Endodermal cell (in vitro differentiated cells): ENCODE results near the gene BRICD5. TPM values are rescaled to one million over a fixed set of nuclear protein-coding genes. Genes with fewer than 3 reads are reported as not detected.

Source experiments
- DNase-seq: peaks from one replicate; pipeline ENCODE4 v3.0.0-alpha.2; 2017
- H3K27ac ChIP-seq: 2 replicates; pipeline ENCODE4 v1.5.1; 2013; ENCODE audit warnings: mild to moderate bottlenecking, low read depth, low read length, moderate library complexity
- H3K27me3 ChIP-seq: 2 replicates; pipeline ENCODE4 v1.6.1; 2013; ENCODE audit warnings: mild to moderate bottlenecking, low read length, moderate library complexity; ENCODE audit not compliant: insufficient read depth, control insufficient read depth, poor library complexity, severe bottlenecking
- H3K36me3 ChIP-seq: 2 replicates; pipeline ENCODE4 v1.7.0; 2013; ENCODE audit warnings: mild to moderate bottlenecking, low read length, moderate library complexity; ENCODE audit not compliant: control insufficient read depth, insufficient read depth
- H3K4me1 ChIP-seq: one replicate; pipeline ENCODE4 v1.7.0; 2013; ENCODE audit warnings: low read length; ENCODE audit not compliant: control insufficient read depth, insufficient read depth
- H3K4me3 ChIP-seq: 2 replicates; pipeline ENCODE4 v1.5.1; 2013; ENCODE audit warnings: mild to moderate bottlenecking, low read length, moderate library complexity
- H3K9ac ChIP-seq: 2 replicates; pipeline ENCODE4 v1.6.1; 2013; ENCODE audit warnings: mild to moderate bottlenecking, low read length, moderate library complexity; ENCODE audit not compliant: poor library complexity, severe bottlenecking; ENCODE audit errors: extremely low read depth
- H3K9me3 ChIP-seq: 2 replicates; pipeline ENCODE4 v1.6.1; 2013; ENCODE audit warnings: mild to moderate bottlenecking, low read length, moderate library complexity; ENCODE audit not compliant: control insufficient read depth
- H3K27ac Mint-ChIP-seq: 2 replicates; pipeline ENCODE4 v1.8.0; 2020; ENCODE audit warnings: mixed read lengths
- H3K27me3 Mint-ChIP-seq: 2 replicates; pipeline ENCODE4 v1.8.0; 2021; ENCODE audit warnings: mild to moderate bottlenecking, mixed read lengths; ENCODE audit not compliant: insufficient read depth
- H3K36me3 Mint-ChIP-seq: 2 replicates; pipeline ENCODE4 v1.8.0; 2020; ENCODE audit warnings: low read depth, mixed read lengths
- H3K4me1 Mint-ChIP-seq: 2 replicates; pipeline ENCODE4 v1.8.0; 2020; ENCODE audit warnings: mixed read lengths
- H3K4me3 Mint-ChIP-seq: 2 replicates; pipeline ENCODE4 v1.8.0; 2020; ENCODE audit warnings: mild to moderate bottlenecking, moderate library complexity, mixed read lengths
- H3K9me3 Mint-ChIP-seq: 2 replicates; pipeline ENCODE4 v1.8.0; 2020; ENCODE audit warnings: mild to moderate bottlenecking, mixed read lengths
- CTCF ChIP-seq: fragments of 200-600 bp; sonication (generic); conservative IDR thresholded peaks from 2 replicates; pipeline ENCODE4 v1.5.0; 2021; ENCODE audit warnings: antibody characterized with exemption, mild to moderate bottlenecking
- WGBS, 2 experiments: methylation state at CpG; one replicate each; pipeline versions ENCODE4 v1.1.5 to v1.1.7; 2013; ENCODE audit warnings: missing lambda C conversion rate in 2 of 2, mixed read lengths in 1 of 2; ENCODE audit not compliant: insufficient coverage in 1 of 2, insufficient read length in 1 of 2; 5-methylcytosine and 5-hydroxymethylcytosine counted together
- total RNA-seq, 2 donors: library from RNA; stranded (reverse); fragmentation: NEBNext Ultra II Directional in 1 of 2; extraction: Animal tissue kit (Norgen Biotek cat#: 25700) in 1 of 2; gene quantifications; 2 replicates in 1 of 2; 3 replicates in 1 of 2; pipeline ENCODE4 v1.2.1, GENCODE V29; 2021

Gene BRICD5
- total RNA-seq, 2 donors from 2014 or later = 7.7 to 15.0 TPM

GRCh38 chr16:2228161-2228824 is 17.6 kb upstream of the BRICD5 start:
- Histone ChIP-seq H3K9ac (no peak overlapping the region), H3K27me3 (no peaks in the 10 kb centered on the region), H3K9me3 (no peaks in the 10 kb centered on the region), H3K4me3 (no peak overlapping the region), H3K4me1 (no peaks in the 10 kb centered on the region), H3K27ac (no peak overlapping the region), H3K36me3 (peaks cover 29% of the 10 kb centered on the region)
- Mint-ChIP-seq H3K9me3 (no peaks in the 10 kb centered on the region), H3K27me3 (no peaks in the 10 kb centered on the region), H3K27ac (no peak overlapping the region), H3K4me1 (peaks cover 4% of the 10 kb centered on the region), H3K4me3 (no peak overlapping the region), H3K36me3 (peaks cover 18% of the 10 kb centered on the region)
- no peak for TF ChIP-seq CTCF
- WGBS, 2 experiments = 95 to 97% methylated on average over 15 to 25 of the region's 25 CpGs
- DNase-seq = no peak

- no peaks in the 10 kb centered on the region for H3K9me3 Mint-ChIP-seq
- H3K36me3 Mint-ChIP-seq = peaks cover 17% of the 10 kb centered on the region
- H3K36me3 ChIP-seq = peaks cover 25% of the 10 kb centered on the region
- no peaks in the 10 kb centered on the region for H3K27me3 Mint-ChIP-seq
- H3K9me3 ChIP-seq = no peaks in the 10 kb centered on the region
- no peak overlapping the region for H3K27ac Mint-ChIP-seq
- no peak overlapping the region for H3K4me3 ChIP-seq
- no peak for TF ChIP-seq CTCF
- no peaks in the 10 kb centered on the region for H3K27me3 ChIP-seq
- H3K4me1 ChIP-seq = no peaks in the 10 kb centered on the region
- H3K27ac ChIP-seq = no peak overlapping the region
- H3K4me3 Mint-ChIP-seq = no peak overlapping the region
- H3K9ac ChIP-seq = no peak overlapping the region
- DNase-seq = no peak
- H3K4me1 Mint-ChIP-seq = peaks cover 4% of the 10 kb centered on the region
- WGBS, 2 experiments = 97% methylated on average over 4 to 6 of the region's 6 CpGs
Observed at GRCh38 chr16:2226918-2227317, 16.3 kb upstream of the BRICD5 start.

- Histone ChIP-seq H3K36me3 (peaks cover 25% of the 10 kb centered on the region), H3K9ac (no peak overlapping the region), H3K27me3 (no peaks in the 10 kb centered on the region), H3K4me1 (no peaks in the 10 kb centered on the region), H3K27ac (no peak overlapping the region), H3K9me3 (no peaks in the 10 kb centered on the region), H3K4me3 (no peak overlapping the region)
- Mint-ChIP-seq H3K9me3 (no peaks in the 10 kb centered on the region), H3K27me3 (no peaks in the 10 kb centered on the region), H3K4me3 (no peak overlapping the region), H3K36me3 (peaks cover 15% of the 10 kb centered on the region), H3K27ac (peak overlapping the region; percentile 87), H3K4me1 (peaks cover 4% of the 10 kb centered on the region)
- DNase-seq = no peak
- TF ChIP-seq CTCF = no peak
- WGBS, 2 experiments = 94 to 100% methylated on average over 2 to 9 of the region's 9 CpGs
Observed at GRCh38 chr16:2226245-2226793, 15.7 kb upstream of the BRICD5 start.
